HepG2 (cell line): Measurements from ENCODE around the gene SMG5. TPM values are rescaled to one million over a fixed set of nuclear protein-coding genes. Genes with fewer than 3 reads are reported as not detected.

Source experiments
- AFF4 ChIP-seq: sonication (generic); formaldehyde crosslinking; IDR thresholded peaks from 2 replicates; pipeline ENCODE4 v1.4.0; 2020; ENCODE audit warnings: missing genetic modification reagents
- AKAP8 ChIP-seq: sonication (generic); formaldehyde crosslinking; IDR thresholded peaks from 2 replicates; pipeline ENCODE4 v1.5.1; 2020; ENCODE audit warnings: mild to moderate bottlenecking, missing genetic modification reagents
- BCL6 ChIP-seq: IDR thresholded peaks from 2 replicates; pipeline ENCODE4 v1.6.1; 2016; ENCODE audit warnings: missing genetic modification reagents, missing compliant biosample characterization
- HINFP ChIP-seq: sonication (generic); formaldehyde crosslinking; IDR thresholded peaks from 2 replicates; pipeline ENCODE4 v1.4.0; 2020; ENCODE audit warnings: low read depth, mild to moderate bottlenecking, missing genetic modification reagents
- MTF1 ChIP-seq: sonication (generic); formaldehyde crosslinking; IDR thresholded peaks from 2 replicates; pipeline ENCODE4 v1.5.0; 2020; ENCODE audit warnings: missing genetic modification reagents
- POLR2AphosphoS5 ChIP-seq: IDR thresholded peaks from 2 replicates; pipeline ENCODE4 v1.6.1; 2012; ENCODE audit warnings: low read depth, low read length
- RNF219 ChIP-seq: sonication (generic); formaldehyde crosslinking; IDR thresholded peaks from 2 replicates; pipeline ENCODE4 v1.5.0; 2020; ENCODE audit warnings: mild to moderate bottlenecking, missing genetic modification reagents
- SRSF9 ChIP-seq: fragments of 200-400 bp; formaldehyde crosslinking; IDR thresholded peaks from 2 replicates; pipeline ENCODE4 v1.6.1; 2018; ENCODE audit warnings: borderline replicate concordance, mild to moderate bottlenecking, low read depth, low read length; ENCODE audit not compliant: insufficient read depth, poor library complexity, severe bottlenecking
- ZBTB44 ChIP-seq: sonication (generic); formaldehyde crosslinking; IDR thresholded peaks from 2 replicates; pipeline ENCODE4 v1.4.0; 2020; ENCODE audit warnings: missing genetic modification reagents
- ZNF160 ChIP-seq: sonication (generic); formaldehyde crosslinking; IDR thresholded peaks from 2 replicates; pipeline ENCODE4 v1.8.0; 2022; ENCODE audit warnings: mild to moderate bottlenecking, inconsistent platforms, missing genetic modification reagents
- ZNF362 ChIP-seq: sonication (generic); formaldehyde crosslinking; IDR thresholded peaks from 2 replicates; pipeline ENCODE4 v1.4.0; 2020; ENCODE audit warnings: missing genetic modification reagents, mild to moderate bottlenecking, borderline replicate concordance
- ZNF468 ChIP-seq: sonication (generic); formaldehyde crosslinking; IDR thresholded peaks from 2 replicates; pipeline ENCODE4 v1.8.0; 2022; ENCODE audit warnings: mild to moderate bottlenecking, moderate library complexity, missing genetic modification reagents
- ZNF639 ChIP-seq: conservative IDR thresholded peaks from 2 replicates; pipeline ENCODE4 v1.6.1; 2018; ENCODE audit warnings: missing genetic modification reagents
- ZNF709 ChIP-seq: sonication (generic); formaldehyde crosslinking; IDR thresholded peaks from 2 replicates; pipeline ENCODE4 v1.5.0; 2020; ENCODE audit warnings: mild to moderate bottlenecking, missing genetic modification reagents
- ZNF737 ChIP-seq: sonication (generic); formaldehyde crosslinking; IDR thresholded peaks from 2 replicates; pipeline ENCODE4 v1.5.0; 2020; ENCODE audit warnings: missing genetic modification reagents, mild to moderate bottlenecking, borderline replicate concordance
- ZNF792 ChIP-seq: IDR thresholded peaks from 2 replicates; pipeline ENCODE4 v1.6.1; 2016
- polyA plus RNA-seq, 8 experiments: library from polyadenylated mRNA; depleted of rRNA in 3 of 8; stranded (reverse) in 7 of 8; unstranded in 1 of 8; fragments of >200 nt; fragmentation: Illumina TruSeq in 4 of 8; extraction: Trizol in 4 of 8; gene quantifications; 2 replicates each; pipeline versions ENCODE4 v1.2.1 to v1.2.3, GENCODE V29; 2011 to 2016; ENCODE audit warnings: low read depth in 4 of 8, missing spikeins in 1 of 8, mixed read lengths in 1 of 8; ENCODE audit not compliant: insufficient read depth in 1 of 8
- total RNA-seq, 5 experiments: library from RNA; depleted of rRNA; stranded (reverse); fragments of >200 nt; fragmentation: Illumina TruSeq; extraction: Trizol; gene quantifications; 2 replicates each; pipeline ENCODE4 v1.2.3, GENCODE V29; 2016; ENCODE audit warnings: low read depth in 1 of 5

SMG5 gene
- total and polyA plus RNA-seq, 2 of the 13 experiments (the other 11 are each of a cell fraction or from before 2014, with no cell fraction given): 50.5 to 84.0 TPM

- TF ChIP-seq MTF1 (CRISPR knock-in tag): no peak
- peak; percentile 92 for TF ChIP-seq ZNF792
- peak; percentile 89; the same call in 1 of the 2 replicates for TF ChIP-seq ZNF709
- no peak for TF ChIP-seq ZNF362
- TF ChIP-seq POLR2AphosphoS5: peak; percentile 84
- no peak for TF ChIP-seq ZNF468
- TF ChIP-seq BCL6 (CRISPR knock-in tag): peak; percentile 42; the same call in 1 of the 2 replicates
- TF ChIP-seq ZNF639 (CRISPR knock-in tag): peak; percentile 83
- no peak for TF ChIP-seq RNF219 (CRISPR knock-in tag)
- no peak for TF ChIP-seq HINFP (CRISPR knock-in tag)
- no peak for TF ChIP-seq AFF4 (CRISPR knock-in tag)
- no peak for TF ChIP-seq ZNF737
- TF ChIP-seq ZBTB44 (CRISPR knock-in tag): no peak; the same call in 1 of the 2 replicates
- TF ChIP-seq ZNF160 (CRISPR knock-in tag): 0 out of 2 replicates have a peak, but pooled peaks have one; percentile 20
- no peak for TF ChIP-seq SRSF9
- 0 out of 2 replicates have a peak, but pooled peaks have one; percentile 77 for TF ChIP-seq AKAP8 (CRISPR knock-in tag)
Observed at GRCh38 chr1:156282479-156283222, at the start of gene SMG5 (continued).
